ENCODE data around the gene XRN2.
"Not testable (repeated sequence)": the region's sequence is repeated elsewhere in the genome, so short reads cannot be mapped to it uniquely, and the experiment has no call there.

The XRN2 gene

DNA sequence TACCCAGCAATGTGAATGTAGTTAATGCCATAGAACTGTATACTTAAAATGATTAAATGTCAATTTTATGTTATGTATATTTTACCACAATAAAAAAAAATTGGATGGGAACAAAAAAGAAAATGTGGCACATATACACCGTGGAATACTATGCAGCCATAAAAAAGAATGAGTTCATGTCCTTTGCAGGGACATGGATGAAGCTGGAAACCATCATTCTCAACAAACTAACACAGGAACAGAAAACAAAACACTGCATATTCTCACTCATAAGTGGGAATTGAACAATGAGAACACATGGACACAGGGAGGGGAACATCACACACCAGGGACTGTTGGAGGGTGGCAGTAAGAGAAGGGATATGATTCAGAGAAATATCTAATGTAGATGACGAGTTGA lies 116.0 kb downstream of the XRN2 start:
- H3K4me3 ChIP-seq (ENCODE audit: low read depth, low read length): not testable (repeated sequence)

DNA sequence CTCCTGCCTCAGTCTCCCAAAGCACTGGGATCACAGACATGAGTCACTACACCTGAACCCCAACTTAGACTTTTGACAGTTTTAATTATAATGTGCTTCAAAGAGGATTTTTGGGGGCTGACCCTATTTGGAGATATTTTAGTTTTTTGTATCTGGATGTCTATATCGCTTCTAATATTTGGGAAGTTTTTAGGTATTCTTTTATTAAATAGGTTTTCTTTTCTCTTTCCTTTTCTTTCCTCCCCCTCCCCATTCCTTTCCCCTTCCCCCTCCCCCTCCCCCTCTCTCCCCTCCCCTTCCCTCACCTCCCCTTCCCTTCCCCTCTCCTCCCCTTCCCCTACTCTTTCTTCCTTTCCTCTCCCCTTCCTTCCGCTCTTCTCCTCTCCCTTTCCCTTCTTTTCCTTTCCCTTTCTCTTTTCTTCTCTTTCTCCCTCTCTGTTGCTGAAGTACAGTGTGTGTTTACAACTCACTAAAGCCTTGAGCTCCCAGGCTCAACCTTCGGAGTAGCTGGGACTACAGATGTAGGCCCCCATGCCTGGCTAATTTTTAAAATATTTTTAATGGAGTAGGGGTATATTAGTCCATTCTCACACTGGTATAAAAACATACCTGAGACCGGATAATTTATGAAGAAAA lies 118.6 kb downstream of the XRN2 start:
- no peak overlapping the region for H3K4me3 ChIP-seq (ENCODE audit: low read depth, low read length)

DNA sequence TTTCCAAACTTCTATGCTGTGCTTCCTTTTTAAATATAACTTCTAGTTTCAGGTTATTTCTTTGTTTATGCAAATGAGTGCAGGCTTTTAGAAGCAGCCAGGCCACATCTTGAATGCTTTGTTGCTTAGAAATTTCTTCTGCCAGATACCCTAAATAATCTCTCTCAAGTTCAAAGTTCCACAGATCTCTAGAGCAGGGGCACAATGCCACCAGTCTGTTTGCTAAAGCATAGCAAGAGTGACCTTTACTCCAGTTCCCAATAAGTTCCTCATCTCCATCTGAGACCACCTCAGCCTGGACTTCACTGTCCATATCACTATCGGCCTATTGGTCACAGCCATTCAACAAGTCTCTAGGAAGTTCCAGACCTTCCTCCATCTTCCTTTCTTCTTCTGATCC lies 120.6 kb downstream of the XRN2 start:
- not testable (repeated sequence) for H3K4me3 ChIP-seq (ENCODE audit: low read depth, low read length)

DNA sequence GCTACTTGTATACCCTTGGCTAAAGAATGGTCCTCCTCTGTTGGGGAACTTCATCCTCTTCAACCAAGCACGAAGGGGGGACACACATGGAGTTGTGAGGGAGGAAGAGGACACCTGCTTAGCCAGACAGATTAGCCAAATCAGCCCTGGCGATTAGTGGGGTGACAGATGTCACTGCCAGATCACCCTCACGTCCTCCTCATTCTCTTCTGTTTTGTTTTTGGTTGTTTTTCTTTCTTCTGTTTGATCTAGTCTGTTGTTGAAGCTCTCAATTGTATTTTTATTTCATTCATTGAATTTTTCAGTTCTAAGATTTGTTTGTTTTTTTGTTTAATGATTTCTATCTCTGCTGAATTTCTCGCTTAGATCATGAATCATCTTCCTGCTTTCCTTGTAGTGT lies 121.7 kb downstream of the XRN2 start:
- no peak overlapping the region for H3K4me3 ChIP-seq (ENCODE audit: low read depth, low read length)

DNA sequence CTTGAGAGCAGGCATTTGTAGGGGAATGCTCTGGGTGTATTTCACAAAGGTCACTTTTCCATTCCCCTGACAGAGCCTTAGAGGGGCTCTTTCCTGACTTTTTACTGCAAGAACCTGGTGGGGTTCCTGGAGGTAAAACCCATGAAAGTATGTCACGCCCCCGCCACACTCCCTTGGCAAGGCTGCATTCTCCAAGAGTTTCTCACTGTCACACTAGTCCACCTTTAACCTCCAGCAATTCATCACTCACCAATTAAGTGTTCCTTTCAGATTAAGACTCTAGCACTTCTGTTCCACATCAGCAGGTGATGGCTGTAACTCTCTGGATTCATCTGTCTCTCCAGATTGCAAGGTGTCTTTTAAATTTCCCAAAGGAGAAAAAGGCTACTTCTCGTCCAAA lies 126.9 kb downstream of the XRN2 start:
- H3K4me3 ChIP-seq (ENCODE audit: low read depth, low read length): no peak overlapping the region

DNA sequence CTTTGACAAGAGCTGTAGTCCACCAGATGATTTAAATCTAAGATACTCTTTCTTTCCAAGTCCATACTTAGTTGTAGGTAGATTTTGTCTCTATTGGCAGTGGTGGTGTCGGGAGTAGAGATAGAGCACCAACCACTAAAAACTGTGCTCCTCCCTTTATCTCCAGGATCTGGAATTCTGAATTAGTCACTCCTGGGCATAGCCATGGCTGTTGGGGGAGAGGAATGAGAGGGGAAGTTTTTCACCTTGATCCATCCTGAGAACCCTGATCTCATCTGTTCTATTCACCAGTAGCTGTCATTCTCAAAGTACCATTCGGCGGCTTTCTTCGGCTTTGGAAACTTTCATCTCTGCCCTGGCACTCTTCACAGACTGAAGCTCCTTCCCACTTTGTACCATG lies 129.8 kb downstream of the XRN2 start:
- no peak overlapping the region for H3K4me3 ChIP-seq (ENCODE audit: low read depth, low read length)

DNA sequence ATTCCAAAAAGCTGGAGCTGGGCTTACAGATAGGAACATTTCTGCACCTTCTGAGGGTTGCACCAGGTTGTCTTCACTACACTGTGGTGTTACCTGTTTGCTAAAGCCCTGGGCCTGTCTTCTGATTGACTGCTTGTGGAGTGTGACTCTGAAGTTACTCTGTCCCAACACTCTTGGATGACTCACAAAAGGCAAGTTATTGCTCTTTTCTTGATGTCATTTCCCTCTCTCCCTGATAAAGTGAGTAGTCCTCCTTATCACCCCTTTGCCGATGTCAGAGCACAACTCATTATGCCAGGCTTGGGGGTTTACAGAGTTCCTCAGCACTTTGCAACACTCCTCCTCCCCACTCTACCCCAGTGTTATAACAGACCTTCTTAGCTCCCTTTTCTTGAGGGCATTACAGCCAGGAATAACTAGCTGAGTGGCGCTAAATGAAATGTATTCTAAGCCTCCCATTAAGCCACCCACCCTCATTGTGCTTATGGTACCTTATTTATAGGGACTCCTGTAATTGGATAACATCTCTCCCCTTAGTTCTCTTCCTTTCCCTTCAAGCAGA lies 130.3 kb downstream of the XRN2 start:
- H3K4me3 ChIP-seq (ENCODE audit: low read depth, low read length): no peak overlapping the region

DNA sequence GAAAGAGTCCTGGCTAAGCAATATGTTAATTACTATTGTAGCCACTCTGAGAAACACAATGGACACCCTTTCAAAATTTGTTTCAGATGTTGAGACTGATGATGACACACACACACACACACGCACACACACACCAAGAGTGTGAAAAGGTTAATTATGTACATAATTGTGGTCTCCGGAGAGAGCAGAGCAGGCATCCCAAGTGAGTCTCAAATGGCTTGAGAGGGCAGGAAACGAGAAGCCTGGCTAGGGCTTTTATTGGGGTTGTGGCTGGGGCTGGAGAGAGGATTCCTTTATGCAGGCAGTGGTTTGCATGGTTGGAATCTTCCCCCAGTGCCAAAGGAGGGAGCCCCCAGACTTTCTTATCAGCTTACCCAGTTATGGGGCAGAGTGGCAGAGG lies 132.4 kb downstream of the XRN2 start:
- no peak overlapping the region for H3K4me3 ChIP-seq (ENCODE audit: low read depth, low read length)

DNA sequence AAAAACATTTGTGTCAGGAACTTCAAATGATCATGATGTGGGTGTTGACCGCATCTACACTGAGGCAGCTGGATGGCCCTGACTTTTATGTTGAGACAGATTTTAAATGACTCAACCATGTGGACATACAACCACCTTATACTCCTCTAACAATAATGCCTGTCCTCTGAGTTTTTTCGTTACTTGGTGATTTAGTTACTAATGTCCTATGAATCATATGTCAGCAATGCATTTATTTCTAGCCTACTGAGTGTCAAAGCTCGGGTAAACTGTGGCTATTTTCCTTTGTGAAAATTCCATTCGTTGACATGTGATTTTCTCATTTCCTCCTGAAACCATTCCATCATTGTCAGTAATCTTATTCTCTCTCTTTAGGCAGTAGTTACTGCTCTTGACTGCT lies 133.1 kb downstream of the XRN2 start:
- H3K4me3 ChIP-seq (ENCODE audit: low read depth, low read length): no peak overlapping the region

DNA sequence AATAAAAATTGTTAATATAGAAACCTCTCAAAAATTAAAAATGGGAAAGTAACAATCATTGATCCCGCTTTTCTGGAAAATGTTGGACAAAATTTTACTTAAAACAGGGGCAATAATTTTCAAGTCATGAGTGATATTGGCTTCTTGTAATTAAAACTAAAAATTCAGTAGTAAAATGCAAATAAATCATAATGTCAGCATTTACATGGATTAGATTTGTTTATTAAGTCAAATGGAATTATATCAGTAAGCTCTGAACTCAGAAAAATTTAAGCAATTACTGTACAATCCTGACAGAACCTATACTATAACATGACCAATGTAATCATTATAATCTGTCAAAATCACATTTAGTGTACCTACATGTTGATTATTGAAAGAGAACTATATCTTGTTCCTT lies 134.1 kb downstream of the XRN2 start:
- H3K4me3 ChIP-seq (ENCODE audit: low read depth, low read length): no peak overlapping the region

DNA sequence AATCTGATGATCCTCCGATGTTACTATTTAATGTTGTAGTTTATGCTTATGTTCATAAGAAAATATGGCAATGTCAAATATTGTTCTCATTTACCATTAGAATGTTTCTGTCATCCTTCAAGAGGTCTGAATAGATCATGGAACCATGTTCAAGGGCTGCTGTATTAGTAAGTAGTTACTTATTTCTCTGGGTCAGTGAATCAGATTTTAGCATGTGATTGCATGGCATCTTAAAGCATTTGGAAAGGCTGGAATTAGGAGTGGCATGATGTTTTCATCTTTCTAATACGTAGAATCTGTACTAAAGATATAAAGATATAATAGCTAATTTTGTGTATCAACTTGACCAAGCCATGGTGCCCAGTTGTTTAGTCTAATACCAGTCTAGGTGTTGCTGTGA lies 134.7 kb downstream of the XRN2 start:
- no peak overlapping the region for H3K4me3 ChIP-seq (ENCODE audit: low read depth, low read length)

Data from iPS-11a (cell line).